HG02588 (cell line): ENCODE measurements around the gene THOC3.
A peak's percentile ranks its signal among the peaks of the same experiment; 100 is the strongest.
"Not testable (repeated sequence)": the region's sequence is repeated elsewhere in the genome, so short reads cannot be mapped to it uniquely, and the experiment has no call there.

Experiments used
- ATAC-seq: cut with Tn5 transposase; IDR thresholded peaks from one replicate; pipeline ENCODE4 v1.9.1; 2021; ENCODE audit warnings: mild to moderate bottlenecking, moderate library complexity; ENCODE audit not compliant: unreplicated experiment

The THOC3 gene, protein sequence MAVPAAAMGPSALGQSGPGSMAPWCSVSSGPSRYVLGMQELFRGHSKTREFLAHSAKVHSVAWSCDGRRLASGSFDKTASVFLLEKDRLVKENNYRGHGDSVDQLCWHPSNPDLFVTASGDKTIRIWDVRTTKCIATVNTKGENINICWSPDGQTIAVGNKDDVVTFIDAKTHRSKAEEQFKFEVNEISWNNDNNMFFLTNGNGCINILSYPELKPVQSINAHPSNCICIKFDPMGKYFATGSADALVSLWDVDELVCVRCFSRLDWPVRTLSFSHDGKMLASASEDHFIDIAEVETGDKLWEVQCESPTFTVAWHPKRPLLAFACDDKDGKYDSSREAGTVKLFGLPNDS

DNA sequence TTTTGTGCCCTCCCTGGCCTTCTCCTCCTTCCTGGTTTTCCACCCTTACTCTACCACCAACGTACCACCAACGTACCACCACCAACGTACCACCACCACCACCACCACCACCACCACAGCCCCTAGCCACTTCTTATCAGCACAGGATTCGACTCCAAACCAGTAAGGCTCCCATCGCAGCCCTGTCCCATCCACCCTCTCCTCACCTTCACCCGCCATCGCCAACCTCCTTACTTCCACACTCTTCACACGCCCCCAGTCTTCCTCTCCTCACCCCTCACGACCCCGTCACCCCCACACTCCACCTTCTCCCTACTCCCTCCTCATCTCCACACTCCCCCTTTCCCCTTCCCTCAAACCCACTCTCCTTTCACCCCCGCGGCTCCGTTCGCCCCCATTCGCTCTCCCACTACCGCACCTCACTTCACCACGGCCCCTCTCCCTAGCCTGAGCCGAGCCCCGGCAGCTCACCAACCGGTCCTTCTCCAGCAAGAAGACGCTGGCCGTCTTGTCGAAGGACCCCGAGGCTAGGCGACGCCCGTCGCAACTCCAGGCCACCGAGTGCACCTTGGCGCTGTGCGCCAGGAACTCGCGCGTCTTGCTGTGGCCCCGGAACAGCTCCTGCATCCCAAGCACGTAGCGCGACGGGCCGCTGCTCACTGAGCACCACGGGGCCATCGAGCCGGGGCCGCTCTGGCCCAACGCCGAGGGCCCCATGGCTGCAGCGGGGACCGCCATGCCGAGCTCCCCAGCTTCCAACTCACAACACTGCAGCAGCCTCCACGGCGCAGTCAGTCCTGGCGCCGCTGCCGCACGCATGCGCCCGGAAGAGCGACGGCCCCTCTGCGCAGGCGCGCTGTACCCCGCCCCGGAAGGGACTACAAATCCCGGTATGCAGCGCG is at the start of gene THOC3:
Gene THOC3 (minus strand): TSS at position 845 of the 902 bp plus-strand sequence. CDS start 107 bp downstream, at position 738.
- ATAC-seq = peak; percentile 96

DNA sequence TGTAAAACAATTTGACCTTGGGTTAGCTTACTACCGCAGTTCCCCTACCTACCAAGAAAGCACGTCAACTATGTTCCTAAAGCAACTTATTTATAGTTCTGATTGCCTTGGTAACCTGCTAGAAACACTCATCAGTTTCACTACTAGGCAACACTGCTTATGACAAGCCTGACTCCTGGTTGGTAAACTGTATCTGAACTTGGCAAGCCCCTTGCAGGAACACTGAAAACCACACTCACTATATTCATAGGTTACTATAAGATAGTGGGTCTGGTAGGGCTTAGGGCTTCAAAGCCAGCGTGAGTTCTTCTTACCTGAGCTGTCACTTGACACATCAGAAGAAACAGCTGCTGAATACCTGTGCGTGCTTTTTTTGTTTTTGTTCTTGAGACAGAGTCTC is 49.2 kb upstream of the THOC3 start:
- ATAC-seq = not testable (repeated sequence)

DNA sequence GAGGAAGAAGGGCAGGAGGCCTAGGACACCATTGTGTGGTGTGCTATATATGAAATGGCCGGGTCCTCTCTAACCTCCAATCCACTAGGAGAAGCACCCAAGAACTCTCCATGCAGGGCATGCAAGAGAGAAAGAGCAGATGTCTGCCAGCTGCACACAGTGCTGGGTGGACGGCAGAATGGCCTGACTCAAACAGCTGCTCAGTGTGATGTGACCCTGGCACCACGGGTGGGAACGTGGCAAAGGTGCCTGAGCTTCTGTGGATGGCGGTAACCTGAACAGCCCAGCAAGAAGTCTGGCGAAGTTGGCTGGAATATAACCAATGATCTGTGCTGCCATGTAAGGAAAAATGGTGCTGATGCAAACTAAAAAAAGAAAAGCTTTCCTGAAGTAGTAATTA is 46.2 kb upstream of the THOC3 start:
- not testable (repeated sequence) for ATAC-seq

DNA sequence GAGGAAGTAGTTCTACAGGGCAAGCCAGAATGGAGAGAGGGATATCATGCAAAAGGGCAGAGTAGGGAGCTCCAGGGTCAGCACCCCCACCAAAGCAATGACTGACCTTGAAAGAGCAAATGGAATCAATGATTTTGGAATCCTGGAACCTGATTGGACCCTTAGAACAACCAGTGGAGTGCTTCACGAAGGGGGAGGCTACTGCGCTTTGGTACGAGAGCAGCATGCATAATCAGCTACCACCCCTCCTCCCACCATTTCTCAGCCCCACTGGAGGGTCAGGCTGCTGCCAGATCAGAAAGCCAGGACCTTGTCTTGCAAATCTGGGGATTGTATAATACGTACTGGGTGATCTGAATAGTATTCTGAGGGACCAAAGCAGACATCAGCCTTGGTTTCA is 43.0 kb upstream of the THOC3 start:
- ATAC-seq = not testable (repeated sequence)

DNA sequence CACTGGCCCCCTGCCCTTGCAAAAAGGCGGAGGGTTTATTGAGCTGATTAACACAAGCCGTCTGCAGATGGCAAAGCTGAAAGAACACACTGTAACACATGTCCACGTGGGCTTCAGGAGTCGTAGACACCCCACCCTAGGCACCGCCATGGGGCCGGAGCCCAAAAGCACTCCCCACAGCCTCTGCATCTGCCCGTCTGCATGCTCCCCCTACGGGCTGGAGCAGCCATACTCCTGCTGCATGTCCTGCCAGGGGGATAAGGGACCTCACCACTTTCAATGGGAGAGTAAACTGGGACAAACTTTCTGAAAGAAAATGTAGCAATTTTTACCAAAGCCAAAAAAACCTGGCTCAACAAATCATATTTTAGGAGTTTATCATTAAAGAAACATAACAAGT is 42.1 kb upstream of the THOC3 start:
- ATAC-seq = not testable (repeated sequence)

DNA sequence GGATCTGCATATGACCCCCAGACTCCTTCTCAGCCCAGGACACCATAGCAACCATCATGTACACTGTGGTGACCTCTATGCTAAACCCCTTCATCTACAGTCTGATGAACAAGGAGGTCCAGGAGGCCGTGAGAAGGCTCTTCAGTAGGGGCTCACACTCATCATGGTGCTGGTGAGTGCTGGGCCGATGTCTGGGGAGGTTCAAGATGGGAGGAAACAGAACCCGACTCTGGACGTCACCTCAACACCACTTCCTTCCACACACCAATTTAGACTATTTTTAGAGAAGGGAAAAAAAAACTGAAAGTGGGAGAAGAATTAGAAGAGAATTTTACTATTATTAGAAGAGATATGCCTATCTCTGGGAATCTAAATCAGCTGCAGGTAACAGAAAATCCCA is 39.1 kb upstream of the THOC3 start:
- ATAC-seq = not testable (repeated sequence)

DNA sequence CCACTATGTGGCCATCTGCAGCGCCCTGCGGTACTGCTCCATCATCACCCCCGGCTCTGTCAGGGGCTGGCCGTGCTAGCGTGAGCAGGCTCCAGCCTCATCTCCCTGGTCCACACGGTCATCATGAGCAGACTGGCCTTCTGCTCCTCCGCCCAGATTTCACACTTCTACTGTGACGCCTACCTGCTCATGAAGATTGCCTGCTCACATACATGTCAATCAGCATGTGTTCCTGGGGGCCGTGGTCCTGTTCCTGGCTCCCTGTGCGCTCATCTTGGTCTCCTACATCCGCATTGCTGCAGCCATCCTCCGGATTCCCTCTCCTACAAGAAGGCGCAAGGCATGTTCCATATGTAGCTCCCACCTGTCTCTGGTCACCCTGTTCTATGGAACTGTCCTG is 38.7 kb upstream of the THOC3 start:
- ATAC-seq = not testable (repeated sequence)

DNA sequence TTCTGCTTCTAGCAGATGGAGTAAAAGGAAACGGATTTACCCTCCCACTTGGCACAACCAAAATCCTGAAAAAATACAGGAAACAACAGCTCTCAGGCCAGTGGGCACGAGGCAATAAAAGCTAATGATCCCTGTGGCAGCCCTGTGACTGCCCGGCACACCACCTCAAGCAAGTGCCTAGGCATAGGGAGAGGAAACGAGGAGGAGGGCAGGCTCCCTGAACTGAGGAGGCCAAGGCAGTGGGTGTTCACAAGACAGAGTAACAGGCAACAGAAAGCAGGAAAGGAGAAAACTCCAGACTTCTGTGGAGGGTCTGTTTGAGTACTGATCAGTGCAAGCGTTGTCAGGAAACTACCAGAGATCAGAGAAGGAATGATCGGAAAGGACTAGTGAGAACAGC is 29.9 kb upstream of the THOC3 start:
- ATAC-seq = not testable (repeated sequence)

DNA sequence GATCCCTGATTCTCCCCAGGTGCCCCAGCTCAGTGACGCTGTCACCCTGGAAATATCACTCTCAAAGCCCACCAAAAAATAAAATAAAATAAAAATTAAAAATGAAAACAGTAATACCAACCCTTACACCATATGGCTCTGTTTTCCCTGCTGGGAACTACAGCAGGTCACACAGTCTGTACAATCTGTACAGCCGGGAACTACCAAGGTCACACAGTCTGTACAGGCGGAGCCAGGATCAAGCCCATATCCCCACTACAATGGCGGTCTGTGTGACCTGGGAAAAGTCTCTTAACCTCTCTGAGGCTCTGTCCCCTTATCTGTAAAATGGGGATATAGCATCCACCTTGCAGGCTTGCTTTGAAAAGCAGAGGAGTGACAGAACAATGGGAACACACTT is 29.4 kb upstream of the THOC3 start:
- ATAC-seq = not testable (repeated sequence)

DNA sequence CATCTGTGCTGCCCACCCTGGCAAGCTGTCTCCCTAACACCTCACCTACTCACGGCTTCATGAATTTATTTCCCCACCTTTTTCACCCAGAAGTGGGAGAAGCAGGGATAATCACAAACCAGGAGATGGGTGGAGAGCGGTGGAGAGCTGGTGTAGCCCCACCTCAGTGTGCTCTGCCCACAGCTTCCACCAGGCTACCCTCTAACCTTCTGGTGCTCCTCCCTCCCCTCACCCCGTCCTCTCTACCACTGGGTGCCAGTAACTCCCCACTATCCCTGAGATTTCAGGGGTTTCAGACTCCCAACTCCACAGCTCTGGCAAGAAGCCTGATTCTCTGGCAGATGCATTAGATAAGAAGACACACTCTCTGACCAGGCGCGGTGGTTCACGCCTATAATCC is 28.7 kb upstream of the THOC3 start:
- ATAC-seq = not testable (repeated sequence)

DNA sequence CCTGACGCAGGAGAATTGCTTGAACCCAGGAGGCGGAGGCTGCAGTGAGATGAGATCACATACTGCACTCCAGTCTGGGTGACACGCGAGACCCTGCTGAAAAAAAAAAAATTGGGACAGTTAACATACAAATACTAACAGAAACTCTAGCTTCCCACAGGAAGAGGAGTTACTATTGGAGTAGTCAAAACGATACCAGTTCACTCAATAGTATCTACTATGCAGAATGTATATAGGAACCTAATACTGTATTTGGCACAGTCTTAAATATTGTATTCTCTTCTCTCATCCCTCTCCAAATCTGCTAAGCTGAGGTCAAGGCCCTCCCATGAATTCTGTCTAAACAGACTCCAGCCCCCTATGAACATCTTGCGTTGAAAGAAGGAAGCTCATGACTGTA is 27.4 kb upstream of the THOC3 start:
- ATAC-seq = not testable (repeated sequence)

DNA sequence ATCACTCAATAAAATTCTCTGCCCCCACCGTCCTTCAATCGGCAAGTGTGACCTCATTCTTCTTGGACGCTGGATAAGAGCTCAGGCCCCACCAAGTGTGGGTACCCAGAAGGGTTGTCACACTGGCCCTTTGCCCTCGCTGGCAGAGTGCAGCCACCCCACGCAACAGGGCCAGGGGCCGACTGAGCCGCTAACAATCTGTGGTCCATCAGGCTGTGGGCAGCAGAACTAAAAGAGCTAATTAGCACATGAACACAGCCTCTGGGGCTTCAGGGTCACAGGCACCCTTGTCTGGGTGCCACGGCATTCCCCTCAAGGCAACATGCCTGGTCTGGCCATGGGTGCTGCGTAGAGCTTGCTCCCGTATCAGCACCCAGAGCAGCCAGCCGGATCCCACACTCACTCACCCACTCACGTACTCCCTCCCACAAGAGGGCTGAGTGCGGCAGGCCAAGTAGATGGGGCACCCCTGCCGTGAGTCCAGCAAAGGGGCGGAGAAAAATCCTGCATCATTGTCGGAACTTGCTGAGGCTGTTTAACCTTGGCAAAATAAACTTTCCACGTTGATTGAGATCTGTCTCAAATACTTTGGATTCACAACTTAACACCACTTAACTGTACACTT is 11.4 kb upstream of the THOC3 start:
- ATAC-seq = not testable (repeated sequence)

DNA sequence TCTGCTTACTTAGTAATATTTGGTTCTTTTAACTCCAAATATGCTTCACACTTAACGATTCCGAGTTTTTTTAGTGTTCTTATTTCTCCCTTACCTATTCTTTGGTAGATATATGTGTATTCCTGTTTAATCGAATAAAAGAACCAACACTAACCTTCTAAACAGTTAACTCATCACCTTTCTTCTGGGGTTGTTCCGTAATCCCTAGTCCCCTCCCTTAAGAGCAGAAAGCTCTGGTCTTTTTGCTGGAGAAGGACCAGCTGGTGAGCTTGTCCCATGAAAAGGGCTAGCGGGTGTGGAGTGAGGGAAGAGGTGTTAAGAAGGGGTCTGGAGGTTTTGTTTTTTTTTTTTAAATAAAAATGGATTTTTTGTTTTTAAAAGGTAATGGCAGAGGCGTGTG is 266 bp upstream of the THOC3 start:
- peak; percentile 20 for ATAC-seq

DNA sequence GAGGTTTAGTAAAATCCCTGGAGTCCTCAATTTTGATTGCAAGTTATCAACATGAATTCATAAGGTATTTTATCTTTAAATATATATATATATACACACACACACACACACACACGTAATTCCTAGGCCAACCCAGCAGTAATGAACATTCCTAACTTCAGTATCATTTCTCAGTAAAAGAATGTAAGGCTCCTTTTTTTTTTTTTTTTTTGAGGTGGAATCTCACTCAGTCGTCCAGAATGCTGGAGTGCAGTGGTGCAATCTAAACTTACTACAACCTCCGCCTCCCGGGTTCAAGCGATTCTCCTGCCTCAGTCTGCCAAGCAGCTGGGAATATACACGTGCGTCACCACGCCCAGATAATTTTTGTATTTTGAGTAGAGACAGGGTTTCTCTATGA is 5.8 kb downstream of the THOC3 start:
- ATAC-seq = not testable (repeated sequence)

DNA sequence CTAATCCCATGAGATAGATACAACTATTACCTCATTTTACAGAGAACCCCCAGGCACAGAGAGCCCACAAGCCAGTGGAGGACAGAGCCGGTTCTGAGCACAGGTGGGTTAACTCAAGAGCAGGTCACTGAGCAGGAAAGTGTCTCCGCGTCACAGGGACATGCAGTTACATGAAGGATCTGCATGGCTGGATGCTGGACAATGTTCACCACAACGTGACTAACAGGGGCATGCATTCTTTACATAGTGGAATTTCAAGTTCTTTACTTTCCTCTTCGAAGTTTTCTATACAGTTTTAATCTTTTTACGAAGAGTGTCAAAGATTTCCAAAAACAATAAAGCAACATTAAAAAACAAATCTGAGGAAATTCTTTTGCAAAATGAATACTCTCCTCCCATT is 7.9 kb downstream of the THOC3 start:
- not testable (repeated sequence) for ATAC-seq

DNA sequence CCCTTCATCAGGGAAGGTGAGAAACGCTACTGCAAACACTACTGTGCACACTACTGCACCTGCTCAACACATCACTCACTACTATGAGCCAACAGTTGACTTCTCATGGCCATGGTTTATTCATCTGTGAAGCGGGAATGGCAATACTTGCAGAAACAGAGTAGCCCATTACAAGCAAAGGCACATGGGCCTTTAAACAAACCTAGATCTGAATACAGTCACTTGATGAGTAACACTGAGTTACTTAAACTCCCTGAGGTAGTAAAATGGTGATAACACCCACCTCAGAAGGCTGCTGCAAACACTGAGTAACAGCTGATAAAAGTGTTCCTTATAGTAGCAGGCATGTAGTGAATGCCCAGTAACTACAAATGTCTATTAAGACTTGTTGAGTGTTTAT is 9.6 kb downstream of the THOC3 start:
- ATAC-seq = not testable (repeated sequence)

DNA sequence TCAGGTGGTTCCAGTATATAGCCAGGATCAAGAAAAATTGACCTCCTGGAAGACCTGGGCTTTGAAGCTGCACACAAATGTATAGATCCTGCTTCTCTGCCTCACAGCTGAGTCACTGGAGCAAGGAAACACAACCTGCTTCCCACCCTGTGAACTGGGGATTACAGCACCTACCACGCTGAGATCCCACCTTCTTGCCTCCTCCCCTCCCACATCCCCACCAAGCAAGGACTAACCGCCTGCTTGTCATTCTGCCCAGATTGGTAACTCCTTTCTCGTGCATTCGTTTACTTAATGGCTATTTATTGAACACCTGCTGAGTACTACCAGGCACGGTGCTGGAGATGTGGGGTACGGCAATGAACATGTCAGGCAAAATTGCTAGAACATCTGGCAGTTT is 14.0 kb downstream of the THOC3 start:
- ATAC-seq = not testable (repeated sequence)

DNA sequence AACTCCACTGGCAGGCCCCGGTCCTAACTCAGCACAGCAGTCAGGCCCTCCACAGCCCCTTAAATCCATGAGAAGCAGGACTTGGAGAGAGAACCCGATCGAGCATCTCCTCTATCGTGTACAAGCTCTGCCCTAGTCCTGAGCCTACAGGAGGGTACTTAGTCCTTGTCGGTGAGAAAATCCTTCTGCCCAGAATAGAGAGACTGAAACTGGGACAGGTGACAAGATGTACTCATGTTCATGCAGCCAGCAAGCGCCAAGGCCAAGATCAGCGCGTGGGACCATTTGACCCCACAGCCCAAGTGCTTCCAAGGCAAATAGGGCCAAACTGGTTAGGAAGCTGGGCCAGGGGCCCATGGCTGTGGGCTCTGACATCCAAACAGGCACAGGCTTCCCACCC is 15.3 kb downstream of the THOC3 start:
- ATAC-seq = not testable (repeated sequence)

DNA sequence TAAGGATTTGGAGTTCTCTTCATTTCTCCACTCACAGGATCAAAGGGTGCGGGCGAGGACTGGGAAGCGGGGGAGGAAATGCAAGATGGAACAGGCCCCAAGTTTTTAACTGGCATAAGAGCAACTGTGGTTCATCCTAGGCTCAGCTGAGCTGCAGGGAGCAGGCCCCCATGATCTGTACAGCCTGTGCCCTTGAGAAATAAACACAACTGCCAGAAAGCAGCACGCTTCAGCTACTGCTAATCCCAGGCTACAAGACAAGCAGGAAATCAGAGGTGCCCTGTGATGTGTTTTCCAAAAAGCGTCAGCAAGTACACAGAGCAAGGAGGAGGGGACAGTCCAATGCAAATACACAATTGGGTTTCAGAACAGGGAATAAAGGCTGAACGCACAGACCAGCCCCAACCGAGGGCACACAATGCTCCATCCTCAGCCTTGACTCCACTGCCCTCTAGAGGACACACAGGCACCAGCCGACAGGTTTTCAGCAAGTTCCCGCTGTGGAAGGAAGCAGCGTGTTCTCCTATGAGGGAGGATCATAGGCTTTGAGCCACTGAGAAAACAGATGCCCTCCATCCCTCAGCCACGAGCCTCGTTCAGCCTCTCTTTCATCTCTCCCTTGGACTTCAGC is 16.7 kb downstream of the THOC3 start:
- ATAC-seq = peak; percentile 67

DNA sequence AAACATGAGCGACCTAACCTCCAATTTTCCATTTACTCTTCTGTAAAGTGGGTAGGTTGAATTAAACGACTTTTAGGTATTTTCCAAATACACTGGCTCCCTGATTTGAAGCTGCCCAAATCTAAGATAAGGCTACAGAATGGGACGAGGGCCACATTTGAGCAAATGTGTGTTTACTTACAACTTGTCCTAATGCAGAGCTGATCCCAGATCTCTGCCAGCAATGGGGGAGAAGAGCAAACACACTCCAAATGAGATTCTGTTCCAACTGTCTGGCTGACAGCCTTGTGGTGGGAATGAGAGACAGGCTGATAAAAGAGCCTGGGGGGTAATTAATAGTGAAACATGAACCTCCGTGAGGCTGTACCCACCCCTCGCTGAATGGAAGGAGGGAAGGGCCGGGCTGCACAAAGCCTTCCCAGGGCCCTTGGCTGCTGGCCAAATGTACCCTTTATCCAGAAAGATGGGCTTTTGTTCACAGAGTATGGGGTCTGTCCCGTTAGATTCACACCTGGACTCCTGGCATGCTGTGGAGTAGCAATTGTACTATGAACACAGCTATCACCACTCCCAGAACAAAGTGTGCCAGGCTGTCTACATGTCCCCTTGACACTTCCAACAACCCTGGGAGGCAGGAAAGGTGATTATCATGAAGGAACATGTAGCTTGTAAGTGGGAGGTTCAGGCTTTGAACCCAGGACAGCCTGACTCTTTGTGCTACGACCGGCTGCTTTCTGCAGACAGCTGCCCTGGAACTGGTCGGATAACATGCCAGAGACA is 19.6 kb downstream of the THOC3 start:
- ATAC-seq = not testable (repeated sequence)
